GM19397 (cell line): ENCODE data around the gene KIF26B.

Experiments used
- ATAC-seq: cut with Tn5 transposase; IDR thresholded peaks from one replicate; pipeline ENCODE4 v1.9.1; 2021; ENCODE audit warnings: mild to moderate bottlenecking, moderate library complexity; ENCODE audit not compliant: unreplicated experiment

Gene KIF26B

GRCh38 chr1:245580651-245581050 is 425.9 kb downstream of the KIF26B start:
- ATAC-seq, result no peak

- no peak for ATAC-seq
These were observed 427.2 kb downstream of the KIF26B start for GRCh38 chr1:245582026-245582425.

GRCh38 chr1:245583081-245583480 is 428.3 kb downstream of the KIF26B start:
- ATAC-seq, result no peak

GRCh38 chr1:245583575-245584330 is 429.0 kb downstream of the KIF26B start:
- ATAC-seq, result no peak

- ATAC-seq, result no peak
These were observed 430.6 kb downstream of the KIF26B start for GRCh38 chr1:245585252-245585959.

- no peak for ATAC-seq
These were observed 432.8 kb downstream of the KIF26B start for GRCh38 chr1:245587435-245588115.

- ATAC-seq, result no peak
These were observed 433.4 kb downstream of the KIF26B start for GRCh38 chr1:245588116-245588639.

- no peak for ATAC-seq
These were observed 434.5 kb downstream of the KIF26B start for GRCh38 chr1:245589316-245589715.

GRCh38 chr1:245589906-245590305 is 435.1 kb downstream of the KIF26B start:
- no peak for ATAC-seq

- ATAC-seq, result no peak
These were observed 435.9 kb downstream of the KIF26B start for GRCh38 chr1:245590726-245591125.

GRCh38 chr1:245591346-245592188 is 436.8 kb downstream of the KIF26B start:
- ATAC-seq, result no peak

GRCh38 chr1:245592189-245592460 is 437.3 kb downstream of the KIF26B start:
- ATAC-seq, result no peak

- no peak for ATAC-seq
These were observed 443.9 kb downstream of the KIF26B start for GRCh38 chr1:245598524-245599305.

- no peak for ATAC-seq
These were observed 444.8 kb downstream of the KIF26B start for GRCh38 chr1:245599371-245600174.

GRCh38 chr1:245600658-245601057 is 445.9 kb downstream of the KIF26B start:
- ATAC-seq, result no peak

- no peak for ATAC-seq
These were observed 448.6 kb downstream of the KIF26B start for GRCh38 chr1:245603311-245603865.

- no peak for ATAC-seq
These were observed 450.2 kb downstream of the KIF26B start for GRCh38 chr1:245604979-245605378.

GRCh38 chr1:245605480-245606156 is 450.8 kb downstream of the KIF26B start:
- ATAC-seq, result no peak
